ENCODE measurements around the gene CFDP1. TPM values are rescaled to one million over a fixed set of nuclear protein-coding genes. Genes with fewer than 3 reads are reported as not detected.

The CFDP1 gene
- polyA plus RNA-seq, 1 donor (not counting 4 experiments of a cell fraction or from before 2014, with no cell fraction given): 42.1 TPM

GRCh38 chr16:75257886-75258806 is 175.2 kb downstream of the CFDP1 start:
- no peak overlapping the region for H3K4me3 ChIP-seq (ENCODE audit: control insufficient read depth in 2 of 3, extremely low read depth in 1 of 3, insufficient read depth in 2 of 3, low read depth in 1 of 3, low read length in 3 of 3)
- H3K9ac ChIP-seq (ENCODE audit: control insufficient read depth, extremely low read depth, insufficient read depth, low read length): no peak overlapping the region
- DNase-seq (ENCODE audit: low read depth, low spot score) (no peak), FAIRE-seq (no peak)
- dilution Hi-C loops (cut with MboI; ENCODE audit: extremely low pct_ligation_motif_present, low sequenced_read_pairs): no loop called here
- peaks cover 12% of the 10 kb centered on the region for H3K9me1 ChIP-seq (ENCODE audit: control insufficient read depth, extremely low read depth, insufficient read depth, low read length)
- no peak overlapping the region for H2AFZ ChIP-seq (ENCODE audit: control insufficient read depth, low read length)
- no peak overlapping the region for H3K27ac ChIP-seq (ENCODE audit: control insufficient read depth, insufficient read depth, low read length)
- peaks cover 25% of the 10 kb centered on the region for H4K20me1 ChIP-seq (ENCODE audit: control insufficient read depth, extremely low read depth, insufficient read depth, low read length)
- no peak overlapping the region for H3K4me2 ChIP-seq (ENCODE audit: control insufficient read depth, extremely low read depth, insufficient read depth, low read depth, low read length)
- no peak for TF ChIP-seq EZH2 (IDR thresholded peaks at IDR 0.05; ENCODE audit: low read length)
- TF ChIP-seq, protein P1, sequence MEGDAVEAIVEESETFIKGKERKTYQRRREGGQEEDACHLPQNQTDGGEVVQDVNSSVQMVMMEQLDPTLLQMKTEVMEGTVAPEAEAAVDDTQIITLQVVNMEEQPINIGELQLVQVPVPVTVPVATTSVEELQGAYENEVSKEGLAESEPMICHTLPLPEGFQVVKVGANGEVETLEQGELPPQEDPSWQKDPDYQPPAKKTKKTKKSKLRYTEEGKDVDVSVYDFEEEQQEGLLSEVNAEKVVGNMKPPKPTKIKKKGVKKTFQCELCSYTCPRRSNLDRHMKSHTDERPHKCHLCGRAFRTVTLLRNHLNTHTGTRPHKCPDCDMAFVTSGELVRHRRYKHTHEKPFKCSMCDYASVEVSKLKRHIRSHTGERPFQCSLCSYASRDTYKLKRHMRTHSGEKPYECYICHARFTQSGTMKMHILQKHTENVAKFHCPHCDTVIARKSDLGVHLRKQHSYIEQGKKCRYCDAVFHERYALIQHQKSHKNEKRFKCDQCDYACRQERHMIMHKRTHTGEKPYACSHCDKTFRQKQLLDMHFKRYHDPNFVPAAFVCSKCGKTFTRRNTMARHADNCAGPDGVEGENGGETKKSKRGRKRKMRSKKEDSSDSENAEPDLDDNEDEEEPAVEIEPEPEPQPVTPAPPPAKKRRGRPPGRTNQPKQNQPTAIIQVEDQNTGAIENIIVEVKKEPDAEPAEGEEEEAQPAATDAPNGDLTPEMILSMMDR (optimal IDR thresholded peaks at IDR 0.05 in 1 of 3, IDR thresholded peaks at IDR 0.05 in 1 of 3, conservative IDR thresholded peaks at IDR 0.05 in 1 of 3; ENCODE audit: extremely low read depth in 1 of 3, insufficient read depth in 2 of 3, low read length in 3 of 3): no peak
- peaks cover 95% of the 10 kb centered on the region for H3K79me2 ChIP-seq (ENCODE audit: control insufficient read depth, insufficient read depth, low read length)
- H3K9me3 ChIP-seq (ENCODE audit: control insufficient read depth, low read depth, low read length): no peaks in the 10 kb centered on the region
- H3K36me3 ChIP-seq (ENCODE audit: control insufficient read depth in 2 of 2, extremely low read depth in 1 of 2, insufficient read depth in 2 of 2, low read length in 2 of 2): peaks cover 1 to 11% of the 10 kb centered on the region in 2 experiments
- H3K4me1 ChIP-seq (ENCODE audit: control insufficient read depth, extremely low read depth, insufficient read depth, low read length): peaks cover 48% of the 10 kb centered on the region
- H3K27me3 ChIP-seq (ENCODE audit: control insufficient read depth, extremely low read depth, insufficient read depth, low read length): no peaks in the 10 kb centered on the region

GRCh38 chr16:75256696-75257343 is 176.5 kb downstream of the CFDP1 start:
- dilution Hi-C loops (cut with MboI; ENCODE audit: extremely low pct_ligation_motif_present, low sequenced_read_pairs): no loop called here
- Histone ChIP-seq H3K79me2 (ENCODE audit: control insufficient read depth, insufficient read depth, low read length) (peaks cover 93% of the 10 kb centered on the region), H3K4me3 (ENCODE audit: control insufficient read depth in 2 of 3, extremely low read depth in 1 of 3, insufficient read depth in 2 of 3, low read depth in 1 of 3, low read length in 3 of 3) (no peak overlapping the region), H3K9me1 (ENCODE audit: control insufficient read depth, extremely low read depth, insufficient read depth, low read length) (peaks cover 11% of the 10 kb centered on the region), H3K36me3 (ENCODE audit: control insufficient read depth in 2 of 2, extremely low read depth in 1 of 2, insufficient read depth in 2 of 2, low read length in 2 of 2) (peaks cover 1 to 10% of the 10 kb centered on the region in 2 experiments), H2AFZ (ENCODE audit: control insufficient read depth, low read length) (no peak overlapping the region), H3K27ac (ENCODE audit: control insufficient read depth, insufficient read depth, low read length) (no peak overlapping the region), H3K9me3 (ENCODE audit: control insufficient read depth, low read depth, low read length) (no peaks in the 10 kb centered on the region), H4K20me1 (ENCODE audit: control insufficient read depth, extremely low read depth, insufficient read depth, low read length) (peaks cover 29% of the 10 kb centered on the region), H3K4me1 (ENCODE audit: control insufficient read depth, extremely low read depth, insufficient read depth, low read length) (peaks cover 61% of the 10 kb centered on the region), H3K27me3 (ENCODE audit: control insufficient read depth, extremely low read depth, insufficient read depth, low read length) (no peaks in the 10 kb centered on the region), H3K9ac (ENCODE audit: control insufficient read depth, extremely low read depth, insufficient read depth, low read length) (no peak overlapping the region), H3K4me2 (ENCODE audit: control insufficient read depth, extremely low read depth, insufficient read depth, low read depth, low read length) (peak overlapping the region; percentile 16)
- DNase-seq (ENCODE audit: low read depth, low spot score): no peak
- no peak for FAIRE-seq
- no peak for TF ChIP-seq EZH2 (IDR thresholded peaks at IDR 0.05; ENCODE audit: low read length)
- TF ChIP-seq, protein P1 (optimal IDR thresholded peaks at IDR 0.05 in 1 of 3, IDR thresholded peaks at IDR 0.05 in 1 of 3, conservative IDR thresholded peaks at IDR 0.05 in 1 of 3; ENCODE audit: extremely low read depth in 1 of 3, insufficient read depth in 2 of 3, low read length in 3 of 3): no peak

Data from keratinocyte (primary cell).